HG02840 (cell line): Measurements from ENCODE around the gene TMEM263.
"Not testable (repeated sequence)": the region's sequence is repeated elsewhere in the genome, so short reads cannot be mapped to it uniquely, and the experiment has no call there.

ENCODE experiments used
- ATAC-seq: cut with Tn5 transposase; IDR thresholded peaks from one replicate; pipeline ENCODE4 v1.9.1; 2021; ENCODE audit warnings: mild to moderate bottlenecking, moderate library complexity, moderate number of reproducible peaks; ENCODE audit not compliant: unreplicated experiment, low FRiP score

TMEM263 gene

DNA sequence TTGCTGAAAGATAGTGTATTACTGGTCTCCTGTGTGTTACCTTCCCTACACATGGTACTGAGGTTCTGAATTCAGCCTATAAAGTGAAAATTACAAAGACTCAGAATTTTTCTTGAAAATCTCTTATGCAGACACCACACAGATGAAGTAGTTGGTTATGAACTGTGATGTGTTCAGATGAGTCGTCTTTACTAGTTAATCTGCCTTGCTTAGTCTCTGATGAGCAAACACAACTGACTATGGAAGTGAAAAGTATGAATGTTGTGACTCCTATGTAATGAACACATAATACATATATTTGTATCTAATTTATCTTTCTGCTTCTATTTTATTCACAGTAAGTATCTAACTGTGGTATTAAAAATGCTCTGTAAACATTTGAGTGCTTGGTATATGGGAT lies 26.5 kb downstream of the TMEM263 start:
- ATAC-seq, result no peak

DNA sequence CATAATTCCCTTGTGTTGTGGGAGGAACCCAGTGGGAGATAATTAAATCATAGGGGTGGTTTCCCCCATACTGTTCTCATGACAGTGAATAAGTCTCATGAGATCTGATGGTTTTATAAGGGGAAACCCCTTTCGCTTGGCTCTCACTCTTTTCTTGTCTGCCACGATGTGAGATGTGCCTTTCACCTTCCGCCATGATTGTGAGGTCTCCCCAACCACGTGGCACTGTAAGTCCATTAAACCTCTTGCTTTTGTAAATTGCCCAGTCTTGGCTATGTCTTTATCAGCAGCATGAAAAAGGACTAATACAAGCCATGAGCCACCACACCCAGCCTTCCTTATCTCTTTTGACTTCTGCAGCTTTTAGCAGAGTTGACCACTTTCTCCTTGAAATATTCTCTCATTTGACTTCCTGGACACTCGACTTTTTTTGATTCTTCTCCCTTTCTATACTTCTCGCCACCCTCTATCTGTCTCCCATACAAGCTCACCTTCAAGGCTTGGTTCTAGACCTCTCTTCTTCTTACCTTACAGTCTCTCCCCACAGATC lies 29.0 kb downstream of the TMEM263 start:
- ATAC-seq, result no peak

DNA sequence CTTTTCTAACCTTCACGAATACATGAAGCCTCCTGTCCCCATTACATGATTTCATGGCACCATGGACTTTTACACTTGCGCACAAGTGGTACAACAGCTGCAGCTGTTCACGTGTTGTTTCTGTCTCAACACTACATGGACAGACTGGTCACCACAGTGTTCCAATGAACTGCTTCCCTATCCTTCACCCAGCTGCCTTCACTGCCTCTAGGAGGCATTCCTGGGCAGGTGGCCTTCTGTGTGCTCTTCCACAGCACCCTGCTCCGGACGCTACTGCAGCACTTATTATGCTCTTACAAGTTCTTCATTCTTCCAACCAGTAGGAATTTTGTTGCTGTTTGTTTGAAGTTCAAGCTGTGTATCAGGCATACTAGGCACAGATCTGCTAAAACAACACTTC lies 29.8 kb downstream of the TMEM263 start:
- no peak for ATAC-seq

DNA sequence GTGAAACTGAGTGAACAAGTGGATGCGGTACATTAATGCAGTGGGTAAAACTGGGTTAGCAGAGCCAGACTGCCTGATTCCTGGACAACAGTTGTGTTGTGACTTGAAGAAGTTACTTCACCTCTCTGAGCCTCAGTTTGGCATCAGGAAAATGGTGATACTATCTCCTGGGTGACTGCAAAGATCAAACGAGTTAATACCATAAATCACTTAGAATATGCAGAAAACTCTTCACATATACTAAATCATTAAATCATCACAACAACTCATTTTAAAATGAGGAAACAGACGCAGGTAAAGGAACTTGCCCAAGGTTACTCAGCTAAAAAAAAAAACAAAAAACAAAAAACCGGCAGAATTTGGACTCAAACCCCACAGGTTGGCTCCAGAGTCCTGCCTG lies 30.4 kb downstream of the TMEM263 start:
- ATAC-seq, result no peak

DNA sequence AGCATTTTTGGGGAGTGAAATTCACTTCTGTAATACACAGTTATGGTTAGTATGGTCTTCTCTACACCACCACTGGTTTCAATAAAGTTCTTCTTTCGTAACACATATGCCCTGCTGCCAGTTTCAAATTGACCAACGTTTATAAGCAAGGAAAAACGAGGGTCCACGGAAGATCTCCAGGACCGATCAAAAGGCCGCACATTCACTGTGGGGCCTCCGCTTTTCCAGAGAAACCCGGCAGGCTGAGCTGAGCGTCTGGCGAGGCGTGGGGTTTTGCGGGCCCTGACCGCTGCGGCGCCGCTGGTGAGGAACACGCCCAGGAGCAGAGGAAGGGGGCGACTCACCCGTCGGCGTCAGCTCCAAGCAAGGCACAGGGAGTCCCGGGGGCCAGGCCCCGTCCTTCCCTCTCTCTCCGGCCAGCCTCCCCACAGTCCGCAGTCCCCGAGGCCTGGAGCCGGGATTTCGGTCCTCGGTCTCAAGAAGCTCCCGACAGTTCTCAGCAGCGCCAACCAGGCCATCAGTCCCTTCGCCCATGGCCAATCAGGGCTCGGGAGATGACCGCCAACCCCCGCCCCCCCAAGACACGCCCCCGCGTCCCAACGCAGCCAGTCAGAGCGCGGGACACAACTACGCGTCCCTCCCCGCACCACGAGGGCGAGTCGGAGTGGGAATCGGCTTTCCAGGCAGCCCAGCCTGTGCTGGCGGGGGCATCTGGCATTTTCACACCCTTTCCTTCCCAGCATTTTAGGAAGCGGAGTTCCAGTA lies 31.1 kb downstream of the TMEM263 start, which contains the start of gene MTERF2:
TSS of gene MTERF2 (minus strand) at position 522 of the 765 bp plus-strand sequence. CDS start 8,432 bp downstream, outside the sequence.
- ATAC-seq, result peak; percentile 92

DNA sequence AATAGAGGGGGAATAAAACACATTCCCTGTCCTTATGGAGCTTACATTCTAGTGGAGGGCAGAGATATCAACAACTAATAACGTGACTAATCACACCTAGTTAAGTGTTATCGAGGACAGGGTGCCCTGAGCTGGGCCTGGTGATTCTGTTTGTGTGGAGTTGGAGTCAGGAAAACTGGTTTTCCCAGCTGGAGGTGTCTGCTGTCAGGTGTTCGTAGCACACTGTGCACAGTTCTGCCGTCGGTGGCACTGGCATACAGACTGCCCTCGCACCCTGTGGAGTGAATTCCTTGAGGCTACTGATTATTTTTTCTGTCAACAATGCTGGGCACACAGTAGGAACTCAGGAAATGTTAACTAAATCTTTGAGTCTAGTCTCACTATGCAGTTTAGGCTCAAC lies 32.1 kb downstream of the TMEM263 start:
- ATAC-seq, result no peak

DNA sequence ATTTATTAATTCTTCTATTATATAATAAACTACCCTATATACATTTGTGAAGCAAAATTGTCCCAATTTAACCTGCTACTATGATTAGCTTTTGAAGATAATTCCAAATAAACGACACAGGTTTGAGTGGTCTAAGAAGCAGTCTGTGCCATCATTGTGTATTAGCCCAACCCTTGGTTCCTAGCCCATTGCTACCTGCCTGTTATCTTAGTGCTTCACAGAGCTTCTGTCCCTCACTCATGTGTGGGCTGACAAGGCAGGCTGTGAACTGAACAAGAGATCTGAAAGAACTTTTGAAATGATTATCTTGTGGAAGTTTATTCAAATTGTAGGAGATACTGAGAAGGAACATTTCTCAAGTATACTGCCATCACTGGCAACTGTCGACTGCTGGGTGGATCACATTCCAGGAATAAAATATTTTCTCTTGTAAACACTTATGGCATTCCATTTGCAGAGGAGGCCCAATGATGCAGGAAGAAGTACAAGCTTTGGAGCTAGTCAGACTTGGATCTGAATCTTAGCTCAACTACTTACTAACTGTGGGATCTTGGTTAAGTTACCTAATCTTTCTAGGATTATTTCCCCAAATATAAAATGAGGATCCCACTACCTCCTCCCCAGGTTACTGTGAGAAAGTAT lies 39.0 kb downstream of the TMEM263 start:
- ATAC-seq, result no peak

DNA sequence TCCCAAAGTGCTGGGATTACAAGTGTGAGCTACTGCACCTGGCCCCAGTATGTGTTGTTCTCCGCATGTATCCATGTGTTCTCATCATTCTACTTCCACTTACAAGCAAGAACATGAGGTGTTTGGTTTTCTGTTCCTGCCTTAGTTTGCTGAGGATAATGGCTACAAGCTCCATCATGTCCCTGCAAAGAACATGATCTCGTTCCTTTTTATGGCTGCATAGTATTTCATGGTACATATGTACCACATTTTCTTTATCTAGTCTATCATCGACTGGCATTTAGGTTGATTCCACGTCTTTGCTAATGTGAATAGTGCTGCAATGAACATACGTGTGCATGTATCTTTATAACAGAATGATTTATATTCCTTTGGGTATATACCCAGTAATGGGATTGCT lies 40.4 kb downstream of the TMEM263 start:
- ATAC-seq, result not testable (repeated sequence)

DNA sequence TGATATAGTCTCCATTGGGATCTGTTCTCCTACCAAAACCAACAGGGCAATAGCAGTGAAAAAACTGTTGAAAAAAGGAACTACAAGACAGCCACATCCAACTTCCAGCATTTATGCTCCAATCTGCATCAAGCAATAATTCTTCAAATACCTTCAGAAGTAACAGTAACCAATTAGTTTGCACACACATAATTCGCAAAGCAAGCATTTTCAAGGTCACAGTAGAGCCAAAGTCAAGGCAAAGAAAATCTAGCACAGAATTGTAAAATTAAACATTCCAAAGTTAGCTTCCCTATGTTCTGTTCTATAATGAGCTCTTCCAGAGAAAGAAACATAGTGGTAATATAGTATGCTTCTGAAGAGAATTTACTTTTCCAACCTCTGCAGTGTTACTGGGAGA lies 42.2 kb downstream of the TMEM263 start:
- ATAC-seq, result no peak

DNA sequence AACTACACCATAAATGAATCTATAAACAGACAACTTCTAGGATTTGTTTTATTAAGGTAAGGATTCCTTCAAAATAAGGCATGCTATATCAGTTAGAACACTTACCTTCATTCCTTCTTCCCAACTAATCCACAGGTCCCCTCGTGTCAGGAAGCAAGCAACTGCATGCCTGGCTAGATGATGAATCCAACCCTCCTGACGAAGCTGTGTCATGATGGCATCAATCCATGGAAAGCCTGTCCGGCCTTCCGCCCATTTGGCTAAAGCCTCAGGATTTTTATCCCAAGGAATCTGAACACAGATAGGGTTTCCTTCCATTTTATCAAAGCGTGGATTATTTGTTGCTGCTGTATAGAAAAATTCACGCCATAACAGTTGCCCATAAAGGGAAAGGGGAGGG lies 43.7 kb downstream of the TMEM263 start:
- no peak for ATAC-seq

DNA sequence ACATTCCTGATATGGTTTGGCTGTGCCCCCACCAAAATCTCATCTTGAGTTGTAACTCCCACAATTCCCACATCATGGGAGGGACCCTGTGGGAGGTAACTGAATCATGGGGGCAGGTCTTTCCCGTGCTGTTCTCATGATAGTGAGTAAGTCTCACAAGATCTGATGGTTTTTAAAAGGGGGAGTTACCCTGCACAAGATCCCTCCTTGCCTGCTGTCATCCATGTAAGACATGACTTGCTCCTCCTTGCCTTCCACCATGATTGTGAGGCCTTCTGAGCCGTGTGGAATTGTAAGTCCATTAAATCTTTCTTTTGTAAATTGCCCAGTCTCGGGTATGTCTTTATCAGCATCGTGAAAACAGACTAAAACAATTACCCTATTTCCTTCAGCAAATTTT lies 47.0 kb downstream of the TMEM263 start:
- not testable (repeated sequence) for ATAC-seq

DNA sequence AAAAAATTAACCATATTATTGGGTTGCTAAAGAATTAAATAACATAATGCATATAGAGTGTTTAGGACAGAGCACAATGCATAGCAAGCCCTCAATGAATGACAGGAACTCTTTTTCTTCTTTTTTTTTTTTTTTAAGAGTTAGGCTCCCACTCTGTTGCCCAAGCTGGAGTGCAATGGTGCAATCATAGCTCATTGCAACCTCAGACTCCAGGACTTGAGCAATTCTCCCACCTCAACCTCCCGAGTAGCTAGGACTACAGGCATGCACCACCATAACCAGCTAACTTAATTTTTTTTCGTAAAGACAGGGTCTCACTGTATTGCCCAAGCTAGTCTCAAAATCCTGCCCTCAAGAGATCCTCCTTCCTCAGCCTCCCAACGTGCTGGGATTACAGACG lies 51.7 kb downstream of the TMEM263 start:
- ATAC-seq, result no peak

DNA sequence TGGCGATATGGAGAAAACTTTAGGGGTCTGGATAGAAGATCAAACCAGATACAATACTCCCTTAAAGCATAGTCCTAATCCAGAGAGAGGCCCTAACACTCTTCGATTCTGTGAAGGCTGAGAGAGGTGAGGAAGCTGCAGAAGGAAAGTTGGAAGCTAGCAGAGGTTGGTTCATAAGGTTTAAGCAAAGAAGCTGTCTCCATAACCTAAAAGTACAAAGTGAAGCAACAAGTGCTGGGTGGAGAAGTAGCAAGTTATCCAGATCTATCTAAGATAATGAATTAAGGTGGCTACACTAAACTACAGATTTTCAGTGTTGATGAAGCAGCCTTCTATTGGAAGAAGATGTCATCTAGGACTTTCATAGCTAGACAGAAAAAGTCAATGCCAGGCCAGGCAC lies 55.8 kb downstream of the TMEM263 start:
- ATAC-seq, result no peak

DNA sequence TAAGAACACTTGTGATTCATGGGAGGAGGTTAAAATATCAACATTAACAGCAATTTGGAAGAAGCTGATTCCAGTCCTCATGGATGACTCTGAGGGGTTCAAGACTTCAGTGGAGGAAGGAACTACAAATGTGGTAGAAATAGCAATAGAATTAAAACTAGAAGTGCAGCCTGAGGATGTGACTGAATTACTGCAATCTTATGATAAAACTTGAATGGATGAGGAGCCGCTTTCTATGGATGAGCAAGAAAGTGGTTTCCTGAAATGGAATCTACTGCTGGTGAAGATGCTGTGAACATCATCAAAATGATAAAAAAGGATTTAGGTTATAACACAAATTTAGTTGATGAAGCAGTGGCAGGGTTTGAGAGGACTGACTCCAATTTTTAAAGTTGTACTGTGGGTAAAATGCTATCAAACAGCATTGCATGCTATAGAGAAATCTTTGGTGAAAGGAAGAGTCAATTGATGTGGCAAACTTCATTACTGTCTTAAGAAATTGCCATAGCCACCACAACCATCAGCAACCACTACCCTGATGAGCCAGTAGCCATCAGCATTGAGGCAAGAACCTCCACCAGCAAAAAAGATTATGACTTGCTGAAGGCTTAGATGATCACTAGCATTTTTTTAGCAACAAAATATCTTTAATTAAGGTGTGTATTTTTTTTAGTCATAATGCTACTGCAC lies 57.2 kb downstream of the TMEM263 start:
- ATAC-seq, result no peak

DNA sequence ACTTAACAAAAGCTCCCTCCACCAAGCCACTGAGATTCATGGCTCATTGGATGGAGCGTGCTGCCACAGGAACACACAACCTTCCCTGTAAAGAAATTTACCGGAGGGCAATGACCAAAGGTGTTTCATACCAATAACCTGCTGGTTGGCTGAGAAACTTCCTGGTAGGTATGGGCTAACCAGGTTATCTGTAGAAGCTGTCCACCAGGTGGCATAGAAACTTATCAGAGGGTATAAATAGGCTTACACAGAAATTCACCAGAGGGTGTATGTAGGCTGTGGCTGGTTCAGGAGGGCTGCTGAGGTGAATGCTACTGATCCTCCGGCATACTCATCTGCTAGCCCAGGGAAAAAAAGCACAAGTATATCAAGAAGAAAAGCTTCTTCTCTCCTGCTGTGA lies 58.3 kb downstream of the TMEM263 start:
- ATAC-seq, result no peak

DNA sequence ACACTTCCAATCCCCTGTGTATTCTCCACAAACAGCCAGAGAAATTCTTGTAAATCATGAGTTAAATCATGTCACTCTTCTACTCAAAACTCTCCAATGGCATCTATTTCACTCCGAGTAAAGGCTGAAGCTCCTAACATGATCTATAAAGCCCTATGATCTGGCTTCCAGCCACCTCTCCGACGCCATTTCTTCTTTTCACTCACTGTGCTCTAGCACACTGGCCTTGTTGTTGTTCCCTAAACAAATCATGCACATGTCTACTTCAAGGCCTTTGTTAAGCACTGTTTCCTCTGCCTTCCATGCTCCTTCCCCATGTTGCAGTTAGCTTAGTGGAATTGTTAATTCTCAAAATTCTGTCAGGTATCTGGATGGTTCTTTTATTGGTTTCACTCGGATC lies 61.3 kb downstream of the TMEM263 start:
- no peak for ATAC-seq

DNA sequence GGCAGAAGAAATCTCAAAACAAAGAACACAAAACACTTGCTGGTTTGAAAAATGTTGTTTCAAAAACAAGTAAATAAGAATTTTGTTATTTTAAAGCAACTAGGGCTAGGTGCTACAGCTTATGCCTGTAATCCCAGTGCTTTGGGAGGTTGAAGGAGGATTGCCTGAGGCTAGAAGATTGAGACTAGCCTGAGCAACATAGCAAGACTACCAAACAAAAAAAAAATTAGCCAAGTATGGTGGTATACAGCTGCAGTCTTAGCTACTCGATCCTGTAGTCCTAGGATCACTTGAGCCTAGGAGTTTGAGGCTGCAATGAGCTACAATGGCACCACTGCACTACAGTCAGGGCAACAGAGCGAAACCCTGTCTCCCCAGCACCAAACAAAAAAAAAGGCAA lies 63.8 kb downstream of the TMEM263 start:
- ATAC-seq, result no peak
